A549 (cell line): ENCODE results near the gene PML.

ENCODE experiments used
- KDM5A ChIP-seq: fragments of 200-600 bp; sonication (generic); IDR thresholded peaks from 2 replicates; pipeline ENCODE4 v1.6.1; 2016; ENCODE audit warnings: antibody characterized with exemption, mild to moderate bottlenecking
- NR3C1 ChIP-seq: fragments of >200 bp; sonication (Bioruptor Twin); formaldehyde crosslinking; IDR thresholded peaks from 3 replicates; pipeline ENCODE4 v1.6.1; 2017
- POLR2A ChIP-seq: IDR thresholded peaks from 2 replicates; pipeline ENCODE4 v1.6.1; 2012; ENCODE audit warnings: mild to moderate bottlenecking, low read length
- RAD21 ChIP-seq, 2 experiments: fragments of >200 bp in 1 of 2; sonication (Bioruptor Twin) in 1 of 2; formaldehyde crosslinking in 1 of 2; IDR thresholded peaks in 1 of 2; conservative IDR thresholded peaks in 1 of 2; 2 replicates in 1 of 2; 3 replicates in 1 of 2; pipeline ENCODE4 v1.6.1; 2012 to 2018; ENCODE audit warnings: inconsistent platforms in 1 of 2
- SMC3 ChIP-seq: fragments of >200 bp; sonication (Bioruptor Twin); formaldehyde crosslinking; IDR thresholded peaks from 3 replicates; pipeline ENCODE4 v1.6.1; 2018; ENCODE audit warnings: inconsistent platforms

- TF ChIP-seq NR3C1 (no peak), RAD21 (conservative IDR thresholded peaks at IDR 0.05 in 1 of 2, IDR thresholded peaks at IDR 0.05 in 1 of 2) (no peak), POLR2A (no peak), SMC3 (no peak), KDM5A (no peak)
These were observed 12.7 kb upstream of the PML start for GRCh38 chr15:73981761-73982221.
